K562 (cell line): ENCODE results near the gene TRAPPC4. TPM values are rescaled to one million over a fixed set of nuclear protein-coding genes. Genes with fewer than 3 reads are reported as not detected.

Source experiments
- ADNP ChIP-seq: fragments of 200-800 bp; sonication (Bioruptor generic); IDR thresholded peaks from 2 replicates; pipeline ENCODE4 v1.6.1; 2016; ENCODE audit warnings: missing genetic modification characterization, missing compliant biosample characterization
- CREB3L1 ChIP-seq: fragments of 450-650 bp; IDR thresholded peaks from 2 replicates; pipeline ENCODE4 v1.6.1; 2014; ENCODE audit warnings: low read depth, mild to moderate bottlenecking, moderate library complexity, borderline replicate concordance
- ETS1 ChIP-seq: conservative IDR thresholded peaks from 2 replicates; pipeline ENCODE4 v1.6.1; 2011; ENCODE audit warnings: low read depth, mild to moderate bottlenecking, low read length; ENCODE audit not compliant: control insufficient read depth
- ETV5 ChIP-seq: sonication (generic); formaldehyde crosslinking; IDR thresholded peaks from 2 replicates; pipeline ENCODE4 v1.4.0; 2020; ENCODE audit warnings: low read depth, mild to moderate bottlenecking, missing genetic modification reagents
- GABPA ChIP-seq: fragments of 200-800 bp; sonication (Bioruptor generic); conservative IDR thresholded peaks from 2 replicates; pipeline ENCODE4 v1.6.1; 2016; ENCODE audit warnings: low read depth, missing genetic modification characterization, missing compliant biosample characterization
- HDAC1 ChIP-seq, 2 experiments: fragments of 450-650 bp; IDR thresholded peaks; 2 replicates each; pipeline ENCODE4 v1.6.1; 2016 to 2017; ENCODE audit warnings: inconsistent platforms in 1 of 2, mild to moderate bottlenecking in 1 of 2, moderate library complexity in 1 of 2
- ID3 ChIP-seq, 2 experiments: fragments of 250-450 bp in 1 of 2; fragments of 450-650 bp in 1 of 2; sonication (Bioruptor Pico) in 1 of 2; IDR thresholded peaks; 2 replicates each; pipeline versions ENCODE4 v1.6.1 to v1.8.0; 2016 to 2021; ENCODE audit warnings: mild to moderate bottlenecking in 2 of 2, moderate library complexity in 2 of 2, missing compliant biosample characterization in 1 of 2, missing genetic modification characterization in 1 of 2
- MAX ChIP-seq: sonication (generic); formaldehyde crosslinking; IDR thresholded peaks from 2 replicates; pipeline ENCODE4 v1.9.0; 2022; ENCODE audit warnings: mild to moderate bottlenecking, missing genetic modification reagents
- NFRKB ChIP-seq: fragments of 450-650 bp; IDR thresholded peaks from 2 replicates; pipeline ENCODE4 v1.6.1; 2016; ENCODE audit warnings: low read depth
- PCBP1 ChIP-seq: fragments of 200-400 bp; formaldehyde crosslinking; IDR thresholded peaks from 2 replicates; pipeline ENCODE4 v1.6.1; 2018; ENCODE audit warnings: mild to moderate bottlenecking, low read depth, low read length; ENCODE audit not compliant: poor library complexity, severe bottlenecking
- POLR2B ChIP-seq: fragments of 450-650 bp; IDR thresholded peaks from 2 replicates; pipeline ENCODE4 v1.6.1; 2018; ENCODE audit warnings: low read depth; ENCODE audit not compliant: partially characterized antibody
- POLR2H ChIP-seq: IDR thresholded peaks from 2 replicates; pipeline ENCODE4 v1.6.1; 2016; ENCODE audit warnings: missing genetic modification characterization, low read depth, mild to moderate bottlenecking, control low read depth, missing compliant biosample characterization, moderate library complexity
- THRAP3 ChIP-seq: fragments of 450-650 bp; IDR thresholded peaks from 2 replicates; pipeline ENCODE4 v1.6.1; 2016; ENCODE audit warnings: mild to moderate bottlenecking, inconsistent platforms, borderline replicate concordance
- ZBTB43 ChIP-seq: sonication (generic); formaldehyde crosslinking; IDR thresholded peaks from 2 replicates; pipeline ENCODE4 v1.8.0; 2023; ENCODE audit warnings: mild to moderate bottlenecking, missing genetic modification reagents
- ZFX ChIP-seq: sonication (generic); formaldehyde crosslinking; IDR thresholded peaks from 2 replicates; pipeline ENCODE4 v1.8.0; 2022; ENCODE audit warnings: mild to moderate bottlenecking, missing genetic modification reagents, moderate library complexity
- ZNF12 ChIP-seq: sonication (generic); formaldehyde crosslinking; IDR thresholded peaks from 2 replicates; pipeline ENCODE4 v1.4.0; 2020; ENCODE audit warnings: mild to moderate bottlenecking, missing genetic modification reagents
- ZNF589 ChIP-seq: fragments of 200-800 bp; sonication (Bioruptor generic); IDR thresholded peaks from 2 replicates; pipeline ENCODE4 v1.6.1; 2016; ENCODE audit warnings: low read depth, missing genetic modification characterization, missing compliant biosample characterization
- polyA plus RNA-seq, 8 experiments: library from polyadenylated mRNA; depleted of rRNA in 4 of 8; stranded (reverse) in 5 of 8; unstranded in 3 of 8; fragments of >200 nt; fragmentation: Nextera tagmentation in 2 of 8; fragmentation: Illumina TruSeq in 1 of 8; extraction: Ambion mirVana in 2 of 8; extraction: Trizol in 1 of 8; gene quantifications; 2 replicates each; pipeline versions ENCODE4 v1.2.1 to v1.2.3, GENCODE V29; 2011 to 2014; ENCODE audit warnings: inconsistent platforms in 1 of 8, missing spikeins in 1 of 8
- total RNA-seq, 7 experiments: library from RNA; depleted of rRNA in 6 of 7; stranded (reverse); fragments of >200 nt in 6 of 7; fragmentation: Illumina TruSeq in 2 of 7; extraction: Trizol in 2 of 7; gene quantifications; 2 replicates each; pipeline versions ENCODE4 v1.2.1 to v1.2.3, GENCODE V29; 2011 to 2021; ENCODE audit warnings: low replicate concordance in 1 of 7

The TRAPPC4 gene
- total and polyA plus RNA-seq, 9 of the 15 experiments (the other 6 are each of a cell fraction or from before 2014, with no cell fraction given) = 121 to 524 (median 142) TPM

GRCh38 chr11:118997627-118998387 is 20.8 kb upstream of the TRAPPC4 start, which contains the start of gene CENATAC (continued):
- TF ChIP-seq GABPA (tag) (peak; percentile 68), NFRKB (no peak), THRAP3 (no peak), PCBP1 (peak; percentile 67), ETS1 (no peak), POLR2H (tag) (peak; percentile 65; the same call in 1 of the 2 replicates), ZBTB43 (CRISPR knock-in tag) (0 out of 2 replicates have a peak, but pooled peaks have one; percentile 38), ETV5 (CRISPR knock-in tag) (0 out of 2 replicates have a peak, but pooled peaks have one; percentile 54), CREB3L1 (peak; percentile 45; the same call in 1 of the 2 replicates), ZNF589 (CRISPR knock-in tag) (no peak), ID3 (CRISPR knock-in tag; IDR thresholded peaks at IDR 0.05) (no peak), ID3 (tag; IDR thresholded peaks at IDR 0.05) (0 out of 2 replicates have a peak, but pooled peaks have one; percentile 33), ZNF12 (CRISPR knock-in tag) (peak; percentile 74; the same call in 1 of the 2 replicates), MAX (peak; percentile 61), HDAC1 (IDR thresholded peaks at IDR 0.05) (0 out of 4 replicates have a peak, but pooled peaks of 1 of the 2 experiments have one; percentile 41), ADNP (tag) (no peak), ZFX (CRISPR knock-in tag) (peak; percentile 95), POLR2B (peak; percentile 73)
